Heart left ventricle (tissue), 13 donors: ENCODE data around the gene ANXA9.

Experiments
- CTCF ChIP-seq, 12 donors: fragments of 200-600 bp; sonication (generic) in 4 of 12; IDR thresholded peaks; one replicate each; pipeline versions ENCODE4 v1.5.0 to v1.8.0; 2018 to 2022; ENCODE audit warnings: antibody characterized with exemption in 12 of 12, mild to moderate bottlenecking in 5 of 12
- POLR2A ChIP-seq, 2 donors: fragments of 450-650 bp; IDR thresholded peaks; one replicate each; pipeline ENCODE4 v1.6.1; 2017; ENCODE audit warnings: antibody characterized with exemption in 2 of 2, mild to moderate bottlenecking in 2 of 2, moderate library complexity in 2 of 2
- donor health status: ischemic (EF 13 %, LVEDD 7.1; RV severe dilation, severe dysfunction).
- donor health status: DM: no; HTN: yes; CAD: no.
- donor health status: DM: no; HTN: no; CAD: no.
- donor health status: ischemic (EF 25% LVEDD 6.9; RV normal size, moderate dysfunction).
- donor health status: ischemic (EF 25% LVEDD 5.7; RV mildly dilated, moderate dysfunction).
- donor health status: ischemic (EF 35%, LVEDD 5.7; RV mildly dilated, moderate dysfunction).
- donor health status: nonischemic (EF 11% LVEDD 7.7; RV severe dilation, severe dysfunction).
- donor health status: DM: yes; HTN: yes; CAD: no.
- donor health status: PGD.
- donor health status: ischemic (EF 29% LVEDD 5.4; RV normal size, mild dysfunction).
- donor health status: nonischemic (EF 23%, LVEDD 6.1; RV moderate dilation, normal function).

GRCh38 chr1:151000408-151000807 is 18.3 kb downstream of the ANXA9 start:
- TF ChIP-seq CTCF (IDR thresholded peaks at IDR 0.05) (no peak), POLR2A (IDR thresholded peaks at IDR 0.05) (no peak)
